NT2/D1 (cell line): Measurements from ENCODE around the gene IBA57.

Experiments
- DNase-seq: peaks from one replicate; pipeline ENCODE4 v3.0.0-alpha.2; 2011; ENCODE audit warnings: low read depth, low spot score
- H3K27me3 ChIP-seq: 2 replicates; pipeline ENCODE4 v1.6.0; 2011; ENCODE audit warnings: mild to moderate bottlenecking; ENCODE audit not compliant: insufficient read length, insufficient read depth
- H3K36me3 ChIP-seq: 2 replicates; pipeline ENCODE4 v1.6.1; 2011; ENCODE audit warnings: mild to moderate bottlenecking, low read length, mixed read lengths; ENCODE audit not compliant: insufficient read depth, insufficient read length
- H3K4me1 ChIP-seq: 2 replicates; pipeline ENCODE4 v1.5.1; 2011; ENCODE audit not compliant: insufficient read depth, insufficient read length
- H3K4me3 ChIP-seq: 2 replicates; pipeline ENCODE4 v1.5.1; 2011; ENCODE audit warnings: low read depth; ENCODE audit not compliant: insufficient read length
- H3K9ac ChIP-seq: 2 replicates; pipeline ENCODE4 v1.6.0; 2011; ENCODE audit warnings: low read depth; ENCODE audit not compliant: insufficient read length
- H3K9me3 ChIP-seq: 2 replicates; pipeline ENCODE4 v1.5.1; 2011; ENCODE audit warnings: mild to moderate bottlenecking, low read length; ENCODE audit not compliant: insufficient read depth
- SUZ12 ChIP-seq: IDR thresholded peaks from 2 replicates; pipeline ENCODE4 v1.6.1; 2011; ENCODE audit not compliant: insufficient read length, insufficient read depth; ENCODE audit errors: extremely low read depth
- YY1 ChIP-seq: IDR thresholded peaks from 2 replicates; pipeline ENCODE4 v1.6.1; 2011; ENCODE audit not compliant: insufficient read length, insufficient read depth
- ZNF274 ChIP-seq: IDR thresholded peaks from 2 replicates; pipeline ENCODE4 v1.6.1; 2011; ENCODE audit warnings: mild to moderate bottlenecking, low read depth, low read length

Gene IBA57

DNA sequence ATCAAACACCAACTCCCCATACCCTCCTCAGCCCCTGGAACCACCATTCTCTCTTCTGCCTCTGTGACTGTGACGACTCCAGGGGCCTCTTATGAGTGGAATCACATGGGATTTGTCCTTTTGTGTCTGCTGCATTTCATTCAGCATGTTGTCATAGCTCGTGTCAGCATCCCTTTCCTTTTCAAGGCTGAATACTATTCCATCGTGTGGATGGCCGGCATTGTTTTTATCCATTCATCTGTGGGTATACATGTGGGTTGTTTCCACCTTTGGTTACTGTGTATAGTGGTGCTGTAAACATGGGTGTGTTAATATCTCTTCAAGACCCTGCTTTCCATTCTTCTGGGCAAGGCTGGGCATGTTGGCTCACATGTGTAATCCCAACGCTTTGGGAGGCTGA, 25.2 kb downstream of the IBA57 start:
- TF ChIP-seq SUZ12 (no peak), ZNF274 (no peak), YY1 (no peak)
- H3K4me3 ChIP-seq, result no peak overlapping the region
- H3K36me3 ChIP-seq, result peaks cover 3% of the 10 kb centered on the region
- no peaks in the 10 kb centered on the region for H3K27me3 ChIP-seq
- no peak overlapping the region for H3K9ac ChIP-seq
- no peak for DNase-seq
- no peaks in the 10 kb centered on the region for H3K4me1 ChIP-seq
- H3K9me3 ChIP-seq, result no peaks in the 10 kb centered on the region

GRCh38 chr1:228194436-228194835, 28.8 kb downstream of the IBA57 start:
- H3K9me3 ChIP-seq, result peaks cover 20% of the 10 kb centered on the region
- no peaks in the 10 kb centered on the region for H3K27me3 ChIP-seq
- no peak overlapping the region for H3K4me3 ChIP-seq
- DNase-seq, result no peak
- no peaks in the 10 kb centered on the region for H3K4me1 ChIP-seq
- peaks cover 3% of the 10 kb centered on the region for H3K36me3 ChIP-seq
- H3K9ac ChIP-seq, result no peak overlapping the region
- TF ChIP-seq SUZ12 (no peak), ZNF274 (no peak), YY1 (no peak)

DNA sequence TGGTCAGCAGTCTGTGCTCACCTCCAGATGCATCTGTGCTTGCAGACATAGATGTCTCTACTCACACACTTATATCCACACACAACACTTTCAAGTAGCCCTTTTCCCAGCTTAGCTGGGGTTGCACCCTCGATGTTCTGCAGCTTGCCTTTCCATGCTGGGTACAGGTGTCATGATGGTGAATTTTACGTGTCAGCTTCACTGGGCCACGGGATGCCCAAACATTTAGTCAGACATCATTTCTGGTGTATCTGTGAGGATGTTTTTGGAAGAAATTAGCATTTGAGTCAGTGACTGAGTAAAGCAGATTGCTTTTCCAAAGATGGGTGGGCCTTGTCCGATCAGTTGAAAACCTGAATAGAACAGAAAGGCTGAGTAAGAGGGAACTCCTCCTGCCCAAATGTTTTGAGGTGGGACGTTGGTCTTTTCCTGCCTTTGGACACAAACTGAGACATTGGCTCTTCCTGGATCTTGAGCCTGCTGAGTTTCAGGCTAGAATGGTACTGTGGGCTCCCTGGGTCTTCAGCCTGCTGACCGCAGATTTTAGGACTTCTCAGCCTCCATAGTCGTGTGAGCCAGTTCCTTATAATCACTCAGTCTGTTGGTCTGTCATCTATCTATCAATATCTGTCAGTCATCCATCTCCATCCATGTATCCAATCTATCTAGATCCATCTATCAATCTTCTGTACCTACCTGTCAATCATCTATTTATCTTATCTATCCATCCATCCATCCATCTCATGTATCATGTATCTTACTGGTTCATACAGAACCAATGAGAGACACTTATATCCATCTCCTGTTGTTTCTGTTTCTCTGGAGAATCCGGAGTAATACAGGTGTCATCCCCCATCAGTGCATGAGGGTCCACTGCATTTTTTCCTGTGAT, 29.6 kb downstream of the IBA57 start:
- no peak overlapping the region for H3K9ac ChIP-seq
- TF ChIP-seq YY1 (no peak), SUZ12 (no peak), ZNF274 (no peak)
- H3K4me3 ChIP-seq, result no peak overlapping the region

GRCh38 chr1:228197555-228198147, 32.0 kb downstream of the IBA57 start:
- Histone ChIP-seq H3K27me3 (no peaks in the 10 kb centered on the region), H3K4me3 (no peak overlapping the region), H3K9ac (no peak overlapping the region), H3K9me3 (peaks cover 31% of the 10 kb centered on the region), H3K36me3 (peaks cover 3% of the 10 kb centered on the region), H3K4me1 (no peaks in the 10 kb centered on the region)
- TF ChIP-seq SUZ12, result no peak
- no peak for TF ChIP-seq YY1
- no peak for TF ChIP-seq ZNF274
- DNase-seq, result no peak

More for the DNA sequence above, 29.6 kb downstream of the IBA57 start:
- Histone ChIP-seq H3K27me3 (no peaks in the 10 kb centered on the region), H3K9me3 (peaks cover 28% of the 10 kb centered on the region), H3K36me3 (peaks cover 3% of the 10 kb centered on the region), H3K4me1 (no peaks in the 10 kb centered on the region)
- DNase-seq, result no peak

DNA sequence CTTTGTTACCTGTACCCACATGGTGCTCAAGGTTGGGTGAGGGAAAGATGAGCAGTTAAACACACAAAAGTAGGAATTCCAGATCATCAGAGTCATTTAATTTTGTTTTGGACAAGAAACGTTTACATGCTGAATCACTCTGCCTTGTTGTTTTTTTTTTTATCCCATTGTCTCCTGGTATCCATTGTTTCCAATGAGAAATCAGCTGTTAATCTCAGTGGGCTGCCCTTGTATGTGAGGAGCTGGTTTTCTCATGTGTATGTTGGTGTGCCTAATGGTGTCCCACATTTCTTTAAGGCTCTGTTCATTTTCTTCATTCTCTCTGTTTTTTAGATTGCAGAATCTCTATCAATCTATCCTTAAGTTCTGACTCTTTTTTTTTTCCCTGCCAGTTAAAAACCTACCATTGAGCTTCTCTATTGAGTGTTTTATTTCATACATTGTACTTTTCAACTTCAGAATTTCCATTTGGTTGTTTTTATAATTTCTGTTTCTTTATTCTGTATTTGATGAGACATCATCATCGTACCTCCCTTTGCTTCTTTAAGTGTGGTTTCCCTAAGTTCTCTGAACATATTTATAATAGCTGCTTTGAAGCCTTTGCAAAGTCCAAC, 33.5 kb downstream of the IBA57 start:
- no peak for TF ChIP-seq ZNF274
- no peak for TF ChIP-seq SUZ12
- no peak for TF ChIP-seq YY1
- H3K36me3 ChIP-seq, result peaks cover 3% of the 10 kb centered on the region
- DNase-seq, result no peak
- H3K4me1 ChIP-seq, result no peaks in the 10 kb centered on the region
- H3K9ac ChIP-seq, result no peak overlapping the region
- no peaks in the 10 kb centered on the region for H3K27me3 ChIP-seq
- peaks cover 31% of the 10 kb centered on the region for H3K9me3 ChIP-seq
- no peak overlapping the region for H3K4me3 ChIP-seq

DNA sequence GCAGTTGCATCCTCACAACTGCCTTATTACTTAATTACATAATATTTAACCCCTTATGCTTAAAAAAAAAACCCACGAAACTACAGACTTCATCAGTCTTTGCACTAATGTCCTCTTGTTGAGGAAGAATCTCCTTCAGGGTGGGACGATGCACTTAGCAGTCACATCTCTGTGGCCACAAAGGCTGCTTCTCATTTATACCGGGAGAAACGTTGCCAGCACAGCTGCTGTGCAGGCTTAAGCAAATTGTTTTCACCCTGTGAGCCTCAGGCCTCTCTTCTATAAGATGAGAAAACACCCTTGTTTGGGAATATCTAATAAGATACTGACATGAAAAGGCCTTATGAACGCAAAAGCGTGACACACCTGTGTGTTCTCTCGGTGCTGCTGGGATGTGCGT, 39.4 kb downstream of the IBA57 start:
- no peak for DNase-seq
- H3K4me1 ChIP-seq, result peaks cover 22% of the 10 kb centered on the region
- no peak for TF ChIP-seq ZNF274
- no peak for TF ChIP-seq SUZ12
- TF ChIP-seq YY1, result no peak
- no peaks in the 10 kb centered on the region for H3K36me3 ChIP-seq
- no peak overlapping the region for H3K4me3 ChIP-seq
- peaks cover 5% of the 10 kb centered on the region; the same call in 1 of the 2 replicates for H3K9me3 ChIP-seq
- no peaks in the 10 kb centered on the region for H3K27me3 ChIP-seq
- H3K9ac ChIP-seq, result no peak overlapping the region
